ENCODE measurements around the gene GMIP.
"Not testable (repeated sequence)": the region's sequence is repeated elsewhere in the genome, so short reads cannot be mapped to it uniquely, and the experiment has no call there.

The GMIP gene

GRCh38 chr19:19619181-19619848, 24.1 kb downstream of the GMIP start:
- FAIRE-seq (no peak), DNase-seq (ENCODE audit: extremely low spot score, insufficient read length, low read depth) (no peak)

GRCh38 chr19:19618219-19619051, 25.0 kb downstream of the GMIP start, which contains the start of gene PBX4:
Gene PBX4, minus strand, starts transcription at chr19:19618687. Its CDS starts 58 bp downstream, at chr19:19618629.
- peak; percentile 93 for DNase-seq (ENCODE audit: extremely low spot score, insufficient read length, low read depth)
- peak; percentile 99 for FAIRE-seq

GRCh38 chr19:19615086-19615485, 28.4 kb downstream of the GMIP start:
- DNase-seq (ENCODE audit: extremely low spot score, insufficient read length, low read depth) (no peak), FAIRE-seq (no peak)

- no peak for FAIRE-seq
These were observed 30.0 kb downstream of the GMIP start for GRCh38 chr19:19613506-19613905.

GRCh38 chr19:19610376-19611202, 32.9 kb downstream of the GMIP start:
- DNase-seq (ENCODE audit: extremely low spot score, insufficient read length, low read depth) (no peak), FAIRE-seq (no peak)

More at GRCh38 chr19:19613506-19613905, 30.0 kb downstream of the GMIP start:
- no peak for DNase-seq (ENCODE audit: extremely low spot score, insufficient read length, low read depth)

GRCh38 chr19:19606686-19607085, 36.8 kb downstream of the GMIP start:
- not testable (repeated sequence) for FAIRE-seq

GRCh38 chr19:19606021-19606420, 37.4 kb downstream of the GMIP start:
- FAIRE-seq: no peak
- DNase-seq (ENCODE audit: extremely low spot score, insufficient read length, low read depth): no peak

More at GRCh38 chr19:19606686-19607085, 36.8 kb downstream of the GMIP start:
- not testable (repeated sequence) for DNase-seq (ENCODE audit: extremely low spot score, insufficient read length, low read depth)

GRCh38 chr19:19602713-19603324, 40.6 kb downstream of the GMIP start:
- no peak for FAIRE-seq
- DNase-seq (ENCODE audit: extremely low spot score, insufficient read length, low read depth): no peak

- FAIRE-seq: no peak
- no peak for DNase-seq (ENCODE audit: extremely low spot score, insufficient read length, low read depth)
These were observed 41.2 kb downstream of the GMIP start for GRCh38 chr19:19602136-19602712.

- peak; percentile 74 for FAIRE-seq
- DNase-seq (ENCODE audit: extremely low spot score, insufficient read length, low read depth): no peak
These were observed 42.6 kb downstream of the GMIP start for GRCh38 chr19:19600793-19601330.

GRCh38 chr19:19598728-19599451, 44.6 kb downstream of the GMIP start:
- not testable (repeated sequence) for DNase-seq (ENCODE audit: extremely low spot score, insufficient read length, low read depth)
- FAIRE-seq: peak; percentile 71

GRCh38 chr19:19597809-19598306, 45.6 kb downstream of the GMIP start:
- DNase-seq (ENCODE audit: extremely low spot score, insufficient read length, low read depth) (peak; percentile 53), FAIRE-seq (peak; percentile 98)

- no peak for FAIRE-seq
- no peak for DNase-seq (ENCODE audit: extremely low spot score, insufficient read length, low read depth)
These were observed 48.2 kb downstream of the GMIP start for GRCh38 chr19:19595171-19595701.

GRCh38 chr19:19594381-19594780, 49.1 kb downstream of the GMIP start:
- DNase-seq (ENCODE audit: extremely low spot score, insufficient read length, low read depth) (no peak), FAIRE-seq (no peak)

GRCh38 chr19:19592690-19593089, 50.8 kb downstream of the GMIP start:
- DNase-seq (ENCODE audit: extremely low spot score, insufficient read length, low read depth): no peak
- FAIRE-seq: no peak

- FAIRE-seq (peak; percentile 70), DNase-seq (ENCODE audit: extremely low spot score, insufficient read length, low read depth) (peak; percentile 42)
These were observed 52.2 kb downstream of the GMIP start for GRCh38 chr19:19591133-19591825.

- FAIRE-seq (no peak), DNase-seq (ENCODE audit: extremely low spot score, insufficient read length, low read depth) (no peak)
These were observed 54.9 kb downstream of the GMIP start for GRCh38 chr19:19588546-19588945.

- FAIRE-seq (no peak), DNase-seq (ENCODE audit: extremely low spot score, insufficient read length, low read depth) (no peak)
These were observed 55.7 kb downstream of the GMIP start for GRCh38 chr19:19587771-19588170.
